Bronchial smooth muscle cell (primary cell): ENCODE measurements around the gene EMP3. TPM values are rescaled to one million over a fixed set of nuclear protein-coding genes. Genes with fewer than 3 reads are reported as not detected.

Source experiments
- total RNA-seq: library from RNA; depleted of rRNA; stranded (reverse); fragments of >200 nt; gene quantifications from 2 replicates; pipeline ENCODE4 v1.2.1, GENCODE V29; 2014

Gene EMP3
- total RNA-seq: 509 and 704 TPM in 2 replicates

GRCh38 chr19:48325265-48325910, at the start of gene EMP3:
Gene EMP3 (plus strand): TSS chr19:48325552. CDS start chr19:48326845, 1,293 bp downstream.

GRCh38 chr19:48363810-48364597, 38.7 kb downstream of the EMP3 start, which contains the start of the genes SYNGR4 and TMEM143:
Gene SYNGR4 (plus strand): TSS chr19:48364367. CDS start chr19:48365843, 1,476 bp downstream.
Gene TMEM143 (minus strand): TSS chr19:48363940. CDS start chr19:48363920, 20 bp downstream.

Other genes starting within 250 kb of the EMP3 start
- 3.0 and 31.0 TPM in 2 replicates for gene PLA2G4C, start 214.7 kb upstream of the EMP3 start, total RNA-seq
- gene LIG1, start 155.2 kb upstream of the EMP3 start, total RNA-seq: 11.8 and 14.5 TPM in 2 replicates
- 2.2 and 2.5 TPM in 2 replicates for gene ZSWIM9, start 154.9 kb upstream of the EMP3 start, total RNA-seq
- 12.5 and 14.2 TPM in 2 replicates for gene CARD8, start 69.6 kb upstream of the EMP3 start, total RNA-seq
- 0.26 TPM in 1 of 2 replicates, not detected in the other for gene ZNF114, start 55.5 kb upstream of the EMP3 start, total RNA-seq
- 4.3 and 4.6 TPM in 2 replicates for gene TMEM143, start 38.4 kb downstream of the EMP3 start, total RNA-seq
- gene SYNGR4, start 38.8 kb downstream of the EMP3 start, total RNA-seq: not detected in 2 replicates
- gene KDELR1, start 66.0 kb downstream of the EMP3 start, total RNA-seq: 44.0 and 48.9 TPM in 2 replicates
- 0.17 and 0.63 TPM in 2 replicates for gene GRIN2D, start 68.1 kb downstream of the EMP3 start, total RNA-seq
- gene GRWD1, start 120.4 kb downstream of the EMP3 start, total RNA-seq: 8.7 and 17.1 TPM in 2 replicates
- 0.16 and 0.26 TPM in 2 replicates for gene KCNJ14, start 130.0 kb downstream of the EMP3 start, total RNA-seq
- 31.7 and 37.0 TPM in 2 replicates for gene CYTH2, start 143.8 kb downstream of the EMP3 start, total RNA-seq
- under 0.01 and 0.09 TPM in 2 replicates for gene LMTK3, start 186.3 kb downstream of the EMP3 start, total RNA-seq
- gene SULT2B1, start 226.6 kb downstream of the EMP3 start, total RNA-seq: 0.16 and 0.17 TPM in 2 replicates